H1 (cell line): ENCODE measurements around the gene C2orf42. TPM values are rescaled to one million over a fixed set of nuclear protein-coding genes. Genes with fewer than 3 reads are reported as not detected.

ENCODE experiments used
- CTCF ChIA-PET: fragments of 300-600 bp; sonication (Branson Sonifier 250); formaldehyde crosslinking; loops from one replicate; lab custom pipeline; 2021; ENCODE audit not compliant: partially characterized antibody; lab: Charles Lee
- POLR2A ChIA-PET: fragments of 300-600 bp; sonication (Branson Sonifier 250); formaldehyde crosslinking; loops from one replicate; lab custom pipeline; 2021; ENCODE audit warnings: inconsistent platforms; ENCODE audit not compliant: partially characterized antibody; lab: Charles Lee
- DNase-seq, 2 experiments: peaks; one replicate each; pipeline versions ENCODE4 v3.0.0 to v3.0.0-alpha.2; 2010 to 2022; ENCODE audit warnings: low spot score in 2 of 2, low read depth in 1 of 2, mixed read lengths in 1 of 2
- FAIRE-seq: peaks from 2 replicates; lab custom pipeline; 2011; peaks lifted over from hg19 to GRCh38; lab: Jason Lieb, UNC
- H2AFZ ChIP-seq: 2 replicates; pipeline ENCODE4 v1.8.1; 2012; ENCODE audit warnings: low read length, inconsistent platforms
- H2AK5ac ChIP-seq: 2 replicates; pipeline ENCODE4 v1.6.1; 2013; ENCODE audit warnings: low read depth, low read length
- H2BK120ac ChIP-seq: replicated peaks from 2 replicates; pipeline ENCODE3; 2013; ENCODE audit warnings: low read depth, low read length, inconsistent platforms
- H2BK12ac ChIP-seq: 2 replicates; pipeline ENCODE4 v1.6.1; 2013; ENCODE audit warnings: low read depth, low read length
- H2BK15ac ChIP-seq: 2 replicates; pipeline ENCODE4 v1.6.1; 2013; ENCODE audit warnings: low read length
- H2BK20ac ChIP-seq: 2 replicates; pipeline ENCODE4 v1.6.1; 2013; ENCODE audit warnings: low read length
- H2BK5ac ChIP-seq: 2 replicates; pipeline ENCODE4 v1.6.1; 2013; ENCODE audit warnings: low read depth, low read length
- H3K14ac ChIP-seq: 2 replicates; pipeline ENCODE4 v1.6.1; 2013; ENCODE audit warnings: inconsistent platforms; ENCODE audit not compliant: insufficient read length
- H3K18ac ChIP-seq: 2 replicates; pipeline ENCODE4 v1.6.1; 2013; ENCODE audit warnings: low read length; ENCODE audit errors: extremely low read depth
- H3K23ac ChIP-seq: 2 replicates; pipeline ENCODE4 v1.6.1; 2013; ENCODE audit warnings: inconsistent platforms; ENCODE audit not compliant: insufficient read length
- H3K23me2 ChIP-seq: 2 replicates; pipeline ENCODE4 v1.6.1; 2013; ENCODE audit warnings: low read depth, low read length
- H3K27ac ChIP-seq: 2 replicates; pipeline ENCODE4 v1.6.1; 2011; ENCODE audit warnings: low read depth, low read length, inconsistent platforms
- H3K27me3 ChIP-seq, 4 experiments: replicated peaks in 1 of 4; 1 replicate in 1 of 4; 2 replicates in 3 of 4; pipeline versions ENCODE4 v1.6.1 to v1.8.1; 2011 to 2013; ENCODE audit warnings: low read length in 3 of 4, mild to moderate bottlenecking in 3 of 4, inconsistent platforms in 2 of 4, mixed read lengths in 2 of 4, moderate library complexity in 1 of 4; ENCODE audit not compliant: control insufficient read depth in 3 of 4, insufficient read depth in 3 of 4; ENCODE audit errors: extremely low read depth in 1 of 4
- H3K36me3 ChIP-seq, 4 experiments: 2 replicates each; pipeline versions ENCODE4 v1.6.1 to v1.8.1; 2011 to 2013; ENCODE audit warnings: mild to moderate bottlenecking in 4 of 4, low read length in 3 of 4, moderate library complexity in 2 of 4, control low read depth in 1 of 4, inconsistent platforms in 1 of 4; ENCODE audit not compliant: insufficient read depth in 4 of 4, control insufficient read depth in 2 of 4
- H3K4ac ChIP-seq: replicated peaks from 2 replicates; pipeline ENCODE3; 2013; ENCODE audit warnings: low read length, low read depth, mixed read lengths, inconsistent platforms; ENCODE audit not compliant: insufficient read length
- H3K4me1 ChIP-seq, 4 experiments: replicated peaks in 1 of 4; 1 replicate in 1 of 4; 2 replicates in 3 of 4; pipeline versions ENCODE4 v1.6.1 to v1.8.1; 2011 to 2013; ENCODE audit warnings: low read length in 3 of 4, inconsistent platforms in 2 of 4, mixed read lengths in 1 of 4; ENCODE audit not compliant: insufficient read depth in 4 of 4, control insufficient read depth in 3 of 4
- H3K4me2 ChIP-seq, 2 experiments: 2 replicates each; pipeline versions ENCODE4 v1.6.1 to v1.8.1; 2011 to 2013; ENCODE audit warnings: low read depth in 2 of 2, low read length in 2 of 2, control low read depth in 1 of 2, inconsistent platforms in 1 of 2, mild to moderate bottlenecking in 1 of 2; ENCODE audit not compliant: insufficient read depth in 1 of 2
- H3K4me3 ChIP-seq, 4 experiments: fragments of 200-600, 300-600 bp in 1 of 4; sonication (generic), shearing (Covaris generic), sonication (Bioruptor Twin) in 1 of 4; 2 replicates each; pipeline versions ENCODE4 v1.5.1 to v1.8.1; 2011 to 2016; ENCODE audit warnings: low read length in 4 of 4, low read depth in 3 of 4, control low read depth in 2 of 4, inconsistent platforms in 2 of 4, mild to moderate bottlenecking in 2 of 4, mixed read lengths in 1 of 4, moderate library complexity in 1 of 4; ENCODE audit not compliant: insufficient read depth in 2 of 4; ENCODE audit errors: extremely low read depth in 1 of 4
- H3K56ac ChIP-seq: replicated peaks from 2 replicates; pipeline ENCODE3; 2013; ENCODE audit warnings: low read depth, mild to moderate bottlenecking, mixed read lengths, low read length, inconsistent platforms; ENCODE audit not compliant: insufficient read length
- H3K79me1 ChIP-seq: 2 replicates; pipeline ENCODE4 v1.6.1; 2013; ENCODE audit warnings: low read depth, low read length, control low read depth
- H3K79me2 ChIP-seq, 2 experiments: 2 replicates each; pipeline versions ENCODE4 v1.6.1 to v1.8.1; 2012 to 2013; ENCODE audit warnings: low read length in 2 of 2, mild to moderate bottlenecking in 2 of 2, inconsistent platforms in 1 of 2; ENCODE audit not compliant: insufficient read depth in 2 of 2, control insufficient read depth in 1 of 2
- H3K9ac ChIP-seq, 4 experiments: replicated peaks in 1 of 4; 1 replicate in 1 of 4; 2 replicates in 3 of 4; pipeline versions ENCODE4 v1.6.1 to v1.8.1; 2011 to 2013; ENCODE audit warnings: low read depth in 3 of 4, low read length in 3 of 4, control low read depth in 2 of 4, mild to moderate bottlenecking in 2 of 4, moderate library complexity in 2 of 4, inconsistent platforms in 1 of 4; ENCODE audit errors: extremely low read depth in 1 of 4
- H3K9me3 ChIP-seq, 2 experiments: 2 replicates each; pipeline versions ENCODE4 v1.6.1 to v1.8.1; 2012 to 2013; ENCODE audit warnings: mild to moderate bottlenecking in 2 of 2, moderate library complexity in 2 of 2, control low read depth in 1 of 2, inconsistent platforms in 1 of 2, low read depth in 1 of 2, low read length in 1 of 2, mixed read lengths in 1 of 2; ENCODE audit not compliant: insufficient read depth in 2 of 2
- H4K20me1 ChIP-seq, 2 experiments: replicated peaks in 1 of 2; 2 replicates each; pipeline versions ENCODE3 to v1.8.1; 2011 to 2013; ENCODE audit warnings: inconsistent platforms in 2 of 2, low read length in 2 of 2, mild to moderate bottlenecking in 1 of 2; ENCODE audit not compliant: insufficient read depth in 2 of 2, control insufficient read depth in 1 of 2
- H4K5ac ChIP-seq: 2 replicates; pipeline ENCODE4 v1.6.1; 2013; ENCODE audit warnings: low read length, low read depth, mixed read lengths, inconsistent platforms; ENCODE audit not compliant: insufficient read length
- H4K8ac ChIP-seq: 2 replicates; pipeline ENCODE4 v1.8.0; 2013; ENCODE audit warnings: mild to moderate bottlenecking, moderate library complexity, low read length, inconsistent platforms; ENCODE audit not compliant: insufficient read depth; ENCODE audit errors: extremely low read depth
- H4K91ac ChIP-seq: replicated peaks from 2 replicates; pipeline ENCODE3; 2013; ENCODE audit warnings: low read length, mixed read lengths, inconsistent platforms; ENCODE audit not compliant: insufficient read length
- EGR1 ChIP-seq: IDR thresholded peaks from 2 replicates; pipeline ENCODE4 v1.6.1; 2011; ENCODE audit warnings: low read depth, low read length, borderline replicate concordance
- WGBS, 2 experiments: shearing (Covaris generic) in 1 of 2; methylation state at CpG; one replicate each; pipeline versions ENCODE4 v1.1.6 to v1.1.7; 2013 to 2015; ENCODE audit warnings: low lambda C conversion rate in 2 of 2, mixed read lengths in 2 of 2, inconsistent platforms in 1 of 2, low coverage in 1 of 2, missing lambda C conversion rate in 1 of 2; ENCODE audit not compliant: insufficient replicate concordance in 2 of 2, insufficient coverage in 1 of 2, insufficient read length in 1 of 2; ENCODE audit errors: extremely low coverage in 1 of 2, missing lambda C conversion rate in 1 of 2; 5-methylcytosine and 5-hydroxymethylcytosine counted together
- polyA plus RNA-seq, 7 experiments: library from polyadenylated mRNA; depleted of rRNA in 3 of 7; stranded (reverse) in 5 of 7; unstranded in 2 of 7; fragments of >200 nt in 5 of 7; fragments of 200-250 nt in 2 of 7; gene quantifications; 1 replicate in 5 of 7; 2 replicates in 1 of 7; 4 replicates in 1 of 7; pipeline versions ENCODE4 v1.2.1 to v1.2.3, GENCODE V29; 2011 to 2013; ENCODE audit warnings: missing spikeins in 2 of 7, mixed read lengths in 2 of 7
- total RNA-seq: library from RNA; stranded (reverse); fragmentation: NEBNext Ultra II Directional; extraction: Animal tissue kit (Norgen Biotek cat#: 25700); gene quantifications from 2 replicates; pipeline ENCODE4 v1.2.1, GENCODE V29; 2021

The C2orf42 gene
- total and polyA plus RNA-seq, 2 of the 8 experiments (the other 6 are each of a cell fraction or from before 2014, with no cell fraction given) = 3.9 to 10.7 TPM

DNA sequence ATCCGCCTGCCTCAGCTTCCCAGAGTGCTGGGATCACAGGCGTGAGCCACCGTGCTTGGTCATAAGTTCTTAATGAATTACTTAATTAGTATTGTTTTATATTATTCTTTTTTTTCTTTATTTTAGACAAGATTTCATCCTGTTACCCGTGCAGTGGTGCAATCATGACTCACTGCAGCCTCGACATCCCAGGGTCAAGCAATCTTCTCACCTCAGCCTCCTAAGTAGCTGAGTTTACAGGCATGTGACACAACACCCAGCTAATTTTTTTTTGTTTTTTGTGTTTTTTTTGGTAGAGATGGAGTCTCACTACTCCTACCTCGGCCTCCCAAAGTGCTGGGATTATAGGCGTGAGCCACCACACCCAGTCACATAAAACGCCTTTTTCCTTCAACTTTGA lies 17.3 kb downstream of the C2orf42 start:
- Histone ChIP-seq H3K79me1 (no peaks in the 10 kb centered on the region), H3K4me3 (no peak overlapping the region), H3K23me2 (no peaks in the 10 kb centered on the region), H3K14ac (no peak overlapping the region), H3K56ac (no peak overlapping the region), H3K4me2 (no peak overlapping the region), H3K9me3 (no peaks in the 10 kb centered on the region), H4K5ac (no peak overlapping the region), H3K36me3 (peaks cover 0 to 20% (median 14%) of the 10 kb centered on the region in 4 experiments; a peak in 6 of 8 replicates), H2BK15ac (no peak overlapping the region), H2AFZ (no peak overlapping the region)
- FAIRE-seq = no peak
- POLR2A ChIA-PET = no interaction called here
- no peak for TF ChIP-seq EGR1
- TF ChIP-seq, all 59 proteins: peak for 0
- no peak overlapping the region for H3K9ac ChIP-seq
- no peak overlapping the region for H4K91ac ChIP-seq
- no peak overlapping the region for H4K8ac ChIP-seq
- no peaks in the 10 kb centered on the region for H4K20me1 ChIP-seq
- H3K18ac ChIP-seq = no peak overlapping the region
- no peak overlapping the region for H3K23ac ChIP-seq
- no peak overlapping the region for H2BK120ac ChIP-seq
- no peaks in the 10 kb centered on the region for H3K79me2 ChIP-seq
- CTCF ChIA-PET = no interaction called here
- no peak overlapping the region for H2AK5ac ChIP-seq
- no peak overlapping the region for H2BK20ac ChIP-seq
- 94% methylated on average over 8 of the region's 8 CpGs; no CpG with 5 or more reads in 1 of the 2 experiments for WGBS, 2 experiments
- no peaks in the 10 kb centered on the region for H3K4me1 ChIP-seq
- no peak overlapping the region for H2BK12ac ChIP-seq
- no peak overlapping the region for H2BK5ac ChIP-seq
- H3K4ac ChIP-seq = no peak overlapping the region
- no peaks in the 10 kb centered on the region for H3K27me3 ChIP-seq
- no peak for DNase-seq
- H3K27ac ChIP-seq = no peak overlapping the region
